HCT116 (cell line): ENCODE data around the gene MCF2L. TPM values are rescaled to one million over a fixed set of nuclear protein-coding genes. Genes with fewer than 3 reads are reported as not detected.

ENCODE experiments used
- ATAC-seq: fragments of 200-7000 bp; cut with Tn5 transposase; 2 replicates; pipeline ENCODE4 v1.9.1; 2020; ENCODE audit warnings: mild to moderate bottlenecking, moderate library complexity
- BruUV-seq: library from RNA; stranded (reverse); fragments of 400-500 nt; replicated peaks from 2 replicates; lab custom pipeline; 2021; lab: Mats Ljungman, UMichigan
- CTCF ChIA-PET: fragments of 300-600 bp; sonication (Branson Sonifier 250); formaldehyde crosslinking; loops from one replicate; lab custom pipeline; 2021; ENCODE audit warnings: antibody characterized with exemption; lab: Charles Lee
- POLR2A ChIA-PET: fragments of 300-600, 350-600 bp; sonication (Branson Sonifier 250); formaldehyde crosslinking; loops from one replicate; lab custom pipeline; 2021; ENCODE audit warnings: antibody characterized with exemption; lab: Charles Lee
- RAD21 ChIA-PET, 2 experiments: fragments of 300-600 bp; sonication (Branson Sonifier 250); formaldehyde crosslinking; loops; one replicate each; lab custom pipeline; 2023; ENCODE audit warnings: low total read pairs in 2 of 2; ENCODE audit not compliant: uncharacterized antibody in 2 of 2, unreplicated experiment in 2 of 2, low non-redundant PET in 1 of 2; lab: Charles Lee
- DNase-seq: peaks from one replicate; pipeline ENCODE4 v3.0.0-alpha.2; 2010; ENCODE audit warnings: low read depth, low spot score
- H2AFZ ChIP-seq: fragments of 200-600 bp; shearing (Covaris generic), sonication (generic); 2 replicates; pipeline ENCODE4 v1.6.1; 2017; ENCODE audit warnings: low read depth, mixed run types, mixed read lengths, antibody characterized with exemption, low read length; ENCODE audit not compliant: poor library complexity, severe bottlenecking
- H3K27ac ChIP-seq: 2 replicates; pipeline ENCODE4 v1.5.1; 2012; ENCODE audit warnings: low read depth, low read length
- H3K27me3 ChIP-seq: fragments of 200-600 bp; sonication (generic); 2 replicates; pipeline ENCODE4 v1.6.1; 2016; ENCODE audit warnings: mixed run types, low read length, mixed read lengths; ENCODE audit not compliant: insufficient read depth
- H3K36me3 ChIP-seq, 2 experiments: fragments of 200-500 bp in 1 of 2; fragments of 200-600 bp in 1 of 2; sonication (Bioruptor generic) in 1 of 2; sonication (generic) in 1 of 2; 2 replicates each; pipeline versions ENCODE4 v1.5.1 to v1.6.1; 2014 to 2016; ENCODE audit warnings: low read length in 2 of 2, inconsistent platforms in 1 of 2, mixed read lengths in 1 of 2, mixed run types in 1 of 2; ENCODE audit not compliant: insufficient read depth in 2 of 2, control insufficient read depth in 1 of 2
- H3K4me1 ChIP-seq, 2 experiments: fragments of 200-600 bp in 1 of 2; sonication (generic) in 1 of 2; 2 replicates each; pipeline versions ENCODE4 v1.5.1 to v1.6.1; 2012 to 2017; ENCODE audit warnings: low read length in 2 of 2, inconsistent platforms in 1 of 2, mild to moderate bottlenecking in 1 of 2, mixed read lengths in 1 of 2, mixed run types in 1 of 2, moderate library complexity in 1 of 2; ENCODE audit not compliant: insufficient read depth in 2 of 2, control insufficient read depth in 1 of 2
- H3K4me2 ChIP-seq: fragments of 200-600 bp; sonication (generic); 2 replicates; pipeline ENCODE4 v1.6.1; 2017; ENCODE audit warnings: mixed run types, low read length, mixed read lengths
- H3K4me3 ChIP-seq, 2 experiments: fragments of 200-600 bp in 1 of 2; sonication (generic) in 1 of 2; replicated peaks in 1 of 2; 2 replicates each; pipeline ENCODE4 v1.5.1; 2011 to 2016; ENCODE audit warnings: low read length in 2 of 2, control low read depth in 1 of 2, low read depth in 1 of 2, mild to moderate bottlenecking in 1 of 2, mixed read lengths in 1 of 2, mixed run types in 1 of 2
- H3K79me2 ChIP-seq: fragments of 200-600 bp; sonication (generic); 2 replicates; pipeline ENCODE4 v1.6.1; 2017; ENCODE audit warnings: mild to moderate bottlenecking, mixed run types, low read length, moderate library complexity, mixed read lengths; ENCODE audit not compliant: insufficient read depth
- H3K9ac ChIP-seq: fragments of 200-600 bp; sonication (generic); 2 replicates; pipeline ENCODE4 v1.6.1; 2016; ENCODE audit warnings: low read length, mixed read lengths
- H3K9me2 ChIP-seq: fragments of 200-600 bp; sonication (generic), shearing (Covaris generic); 2 replicates; pipeline ENCODE4 v1.6.1; 2017; ENCODE audit warnings: mixed run types, mild to moderate bottlenecking, moderate library complexity; ENCODE audit not compliant: insufficient read depth
- H3K9me3 ChIP-seq, 2 experiments: fragments of 200-500 bp in 1 of 2; fragments of 200-600 bp in 1 of 2; sonication (Bioruptor generic) in 1 of 2; sonication (generic) in 1 of 2; 2 replicates each; pipeline ENCODE4 v1.6.1; 2014 to 2017; ENCODE audit warnings: low read length in 2 of 2, mixed read lengths in 2 of 2, inconsistent platforms in 1 of 2, low read depth in 1 of 2, mild to moderate bottlenecking in 1 of 2, mixed run types in 1 of 2, moderate library complexity in 1 of 2; ENCODE audit not compliant: control insufficient read depth in 1 of 2, insufficient read depth in 1 of 2
- H4K20me1 ChIP-seq: fragments of 200-600 bp; sonication (generic), shearing (Covaris generic); 2 replicates; pipeline ENCODE4 v1.6.1; 2017; ENCODE audit warnings: mixed run types, mild to moderate bottlenecking, moderate library complexity; ENCODE audit not compliant: insufficient read depth
- CEBPB ChIP-seq: IDR thresholded peaks from 2 replicates; pipeline ENCODE4 v1.6.1; 2012; ENCODE audit warnings: low read depth
- EZH2 ChIP-seq: fragments of 200-600 bp; sonication (generic); IDR thresholded peaks from 2 replicates; pipeline ENCODE4 v1.6.1; 2017; ENCODE audit warnings: antibody characterized with exemption, mixed run types
- JUND ChIP-seq: IDR thresholded peaks from 2 replicates; pipeline ENCODE4 v1.6.1; 2012
- POLR2AphosphoS5 ChIP-seq: IDR thresholded peaks from 2 replicates; pipeline ENCODE4 v1.6.1; 2011; ENCODE audit warnings: mild to moderate bottlenecking, low read depth, low read length, moderate library complexity
- RAD21 ChIP-seq: IDR thresholded peaks from 2 replicates; pipeline ENCODE4 v1.6.1; 2012; ENCODE audit warnings: low read depth, mild to moderate bottlenecking
- SRF ChIP-seq: IDR thresholded peaks from 2 replicates; pipeline ENCODE4 v1.6.1; 2012; ENCODE audit warnings: low read depth
- TCF7L2 ChIP-seq: IDR thresholded peaks from 2 replicates; pipeline ENCODE4 v1.7.0; 2011; ENCODE audit warnings: borderline replicate concordance, inconsistent platforms; ENCODE audit not compliant: insufficient read depth, insufficient read length; ENCODE audit errors: extremely low read depth
- YY1 ChIP-seq: IDR thresholded peaks from 2 replicates; pipeline ENCODE4 v1.6.1; 2011; ENCODE audit warnings: low read length, low read depth, moderate library complexity, mild to moderate bottlenecking; ENCODE audit not compliant: insufficient replicate concordance; ENCODE audit errors: extremely low read depth
- ZBTB33 ChIP-seq: IDR thresholded peaks from 2 replicates; pipeline ENCODE4 v1.6.1; 2011; ENCODE audit warnings: mild to moderate bottlenecking, low read length, moderate library complexity; ENCODE audit not compliant: insufficient replicate concordance; ENCODE audit errors: extremely low read depth
- ZNF274 ChIP-seq: fragments of 200-500 bp; sonication (Bioruptor generic); IDR thresholded peaks from 2 replicates; pipeline ENCODE4 v1.6.1; 2014; ENCODE audit warnings: mild to moderate bottlenecking, low read depth, low read length, inconsistent platforms
- intact Hi-C: fragments of 100-400 bp; cut with micrococcal nuclease; formaldehyde crosslinking; loops from 2 replicates; pipeline ENCODE4 v1.10.0; 2022
- total RNA-seq: library from RNA; stranded (reverse); gene quantifications from one replicate; pipeline ENCODE4 v1.2.1, GENCODE V29; 2021; ENCODE audit not compliant: unreplicated experiment
- TF ChIP-seq, protein P1 (sequence below): IDR thresholded peaks from 2 replicates; pipeline ENCODE4 v1.6.1; 2012

MCF2L gene
- total RNA-seq, 1 experiment from 2014 or later = 19.3 TPM

- TF ChIP-seq ZNF274 (no peak), RAD21 (no peak), JUND (no peak), CEBPB (no peak), EZH2 (no peak), POLR2AphosphoS5 (no peak), YY1 (no peak), TCF7L2 (no peak)
- TF ChIP-seq, protein P1, sequence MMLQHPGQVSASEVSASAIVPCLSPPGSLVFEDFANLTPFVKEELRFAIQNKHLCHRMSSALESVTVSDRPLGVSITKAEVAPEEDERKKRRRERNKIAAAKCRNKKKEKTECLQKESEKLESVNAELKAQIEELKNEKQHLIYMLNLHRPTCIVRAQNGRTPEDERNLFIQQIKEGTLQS = no peak
These were observed 47.7 kb downstream of the MCF2L start (continued) for GRCh38 chr13:113016526-113017295.

DNA sequence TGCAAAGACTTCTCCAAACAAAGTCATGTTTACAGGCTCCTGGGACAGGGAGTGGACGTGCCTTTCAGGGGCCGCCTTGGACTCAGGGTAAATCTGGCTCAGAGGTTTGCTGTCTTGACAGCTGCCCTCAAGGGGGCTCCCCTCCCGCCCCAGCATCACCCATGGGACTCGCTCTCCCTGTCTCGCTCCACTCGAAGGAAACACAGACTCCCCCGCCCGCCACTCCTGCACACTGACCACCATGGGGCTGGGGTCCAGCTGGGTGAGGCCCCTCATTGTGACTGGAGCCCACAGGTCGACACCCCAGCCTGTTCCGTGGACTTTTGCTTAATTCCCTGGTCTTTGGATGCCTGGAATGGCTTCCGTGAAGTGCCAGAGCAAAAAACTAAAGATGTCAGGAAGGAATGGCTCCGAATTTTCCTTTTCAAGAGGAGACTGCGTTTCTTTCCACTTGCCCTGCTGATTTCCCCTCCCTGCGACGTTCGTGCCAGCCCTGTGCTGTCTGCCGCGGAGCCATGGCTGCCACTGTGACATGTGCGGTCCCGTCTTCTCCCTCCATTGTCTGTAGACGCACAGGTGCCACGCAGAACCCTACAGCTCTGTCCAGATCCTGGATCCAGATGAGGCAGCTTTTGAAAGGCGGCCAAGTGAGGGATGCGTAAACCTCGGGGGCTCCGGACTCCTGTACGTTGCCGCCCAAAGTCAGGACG is 48.6 kb downstream of the MCF2L start:
- Histone ChIP-seq H4K20me1 (no peaks in the 10 kb centered on the region), H3K4me3 (no peak overlapping the region), H3K4me2 (no peak overlapping the region), H3K9me3 (no peaks in the 10 kb centered on the region), H3K27me3 (no peaks in the 10 kb centered on the region), H3K9ac (no peak overlapping the region), H3K79me2 (no peaks in the 10 kb centered on the region), H3K36me3 (no peaks in the 10 kb centered on the region), H2AFZ (no peak overlapping the region), H3K9me2 (no peaks in the 10 kb centered on the region), H3K4me1 (peaks cover under 1 to 4% of the 10 kb centered on the region in 2 experiments; a peak in 3 of 4 replicates), H3K27ac (no peak overlapping the region)
- no peak for TF ChIP-seq EZH2
- no peak for TF ChIP-seq SRF
- no peak for TF ChIP-seq RAD21
- no peak for TF ChIP-seq ZBTB33
- ChIA-PET POLR2A (no interaction called here), RAD21 (no interaction called here), CTCF (no interaction called here)
- intact Hi-C loops = no loop called here
- DNase-seq = no peak
- ATAC-seq = no peak
- no TSS peak for BruUV-seq
